Neutrophil (primary cell): ENCODE measurements around the gene MCRIP1.
A peak's percentile ranks its signal among the peaks of the same experiment; 100 is the strongest.

Source experiments
- H3K27ac ChIP-seq: fragments of 200-600 bp; sonication (generic); 2 replicates; pipeline ENCODE4 v1.5.1; 2016; ENCODE audit warnings: mild to moderate bottlenecking, moderate library complexity
- H3K27me3 ChIP-seq: fragments of 200-600 bp; sonication (generic); 2 replicates; pipeline ENCODE4 v1.6.0; 2016; ENCODE audit warnings: mild to moderate bottlenecking
- H3K36me3 ChIP-seq: fragments of 200-600 bp; sonication (generic); 2 replicates; pipeline ENCODE4 v1.5.1; 2017
- H3K4me1 ChIP-seq, 2 experiments: fragments of 200-600 bp in 1 of 2; sonication (generic) in 1 of 2; 1 replicate in 1 of 2; 2 replicates in 1 of 2; pipeline versions ENCODE4 v1.5.1 to v1.6.1; 2013 to 2016; ENCODE audit warnings: low read depth in 1 of 2, low read length in 1 of 2, mild to moderate bottlenecking in 1 of 2, moderate library complexity in 1 of 2; ENCODE audit not compliant: control insufficient read depth in 1 of 2, insufficient read depth in 1 of 2
- H3K4me3 ChIP-seq, 2 experiments: fragments of 200-600 bp in 1 of 2; sonication (generic) in 1 of 2; 1 replicate in 1 of 2; 2 replicates in 1 of 2; pipeline ENCODE4 v1.5.1; 2013 to 2016; ENCODE audit warnings: low read depth in 1 of 2, low read length in 1 of 2, mild to moderate bottlenecking in 1 of 2, moderate library complexity in 1 of 2
- H3K9me3 ChIP-seq: fragments of 200-600 bp; sonication (generic); 2 replicates; pipeline ENCODE4 v1.5.1; 2016
- TF ChIP-seq, protein P1 (sequence below): fragments of 200-600 bp; sonication (generic); IDR thresholded peaks from 2 replicates; pipeline ENCODE4 v1.5.1; 2016; ENCODE audit warnings: antibody characterized with exemption

MCRIP1 gene

DNA sequence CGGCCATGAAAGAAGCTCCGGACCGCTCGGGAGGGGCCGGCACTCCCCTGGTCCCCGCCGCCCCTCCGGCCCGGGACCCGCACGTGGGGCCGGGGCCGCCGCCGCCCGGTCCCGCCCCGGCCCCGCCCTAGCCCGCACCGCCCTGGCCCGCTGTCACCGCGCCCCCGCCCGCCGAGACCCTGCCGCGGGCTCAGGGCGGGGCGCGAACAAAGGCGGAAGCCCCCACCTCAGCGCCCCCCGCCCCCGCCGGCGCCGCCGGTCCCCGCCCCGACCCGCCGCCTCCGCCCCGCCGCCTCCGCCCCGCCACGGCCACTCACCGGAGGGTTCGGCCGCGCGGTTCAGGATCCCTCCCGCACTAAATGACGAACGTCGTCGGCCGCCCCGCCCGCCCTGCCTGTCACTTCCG lies 37.9 kb upstream of the MCRIP1 start, which contains the start of gene ARHGDIA:
TSS of gene ARHGDIA (minus strand) at position 357 of the 406 bp plus-strand sequence. CDS start 1,407 bp downstream, outside the sequence.
- Histone ChIP-seq H3K27me3 (no peaks in the 10 kb centered on the region), H3K4me3 (peak within 1 kb of the TSS; percentile 91 to 96), H3K4me1 (peaks cover 34 to 46% of the 10 kb centered on the region in 2 experiments), H3K36me3 (peaks cover 34% of the 10 kb centered on the region), H3K9me3 (no peaks in the 10 kb centered on the region), H3K27ac (peak within 1 kb of the TSS; percentile 96)
- TF ChIP-seq, protein P1, sequence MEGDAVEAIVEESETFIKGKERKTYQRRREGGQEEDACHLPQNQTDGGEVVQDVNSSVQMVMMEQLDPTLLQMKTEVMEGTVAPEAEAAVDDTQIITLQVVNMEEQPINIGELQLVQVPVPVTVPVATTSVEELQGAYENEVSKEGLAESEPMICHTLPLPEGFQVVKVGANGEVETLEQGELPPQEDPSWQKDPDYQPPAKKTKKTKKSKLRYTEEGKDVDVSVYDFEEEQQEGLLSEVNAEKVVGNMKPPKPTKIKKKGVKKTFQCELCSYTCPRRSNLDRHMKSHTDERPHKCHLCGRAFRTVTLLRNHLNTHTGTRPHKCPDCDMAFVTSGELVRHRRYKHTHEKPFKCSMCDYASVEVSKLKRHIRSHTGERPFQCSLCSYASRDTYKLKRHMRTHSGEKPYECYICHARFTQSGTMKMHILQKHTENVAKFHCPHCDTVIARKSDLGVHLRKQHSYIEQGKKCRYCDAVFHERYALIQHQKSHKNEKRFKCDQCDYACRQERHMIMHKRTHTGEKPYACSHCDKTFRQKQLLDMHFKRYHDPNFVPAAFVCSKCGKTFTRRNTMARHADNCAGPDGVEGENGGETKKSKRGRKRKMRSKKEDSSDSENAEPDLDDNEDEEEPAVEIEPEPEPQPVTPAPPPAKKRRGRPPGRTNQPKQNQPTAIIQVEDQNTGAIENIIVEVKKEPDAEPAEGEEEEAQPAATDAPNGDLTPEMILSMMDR = no peak

DNA sequence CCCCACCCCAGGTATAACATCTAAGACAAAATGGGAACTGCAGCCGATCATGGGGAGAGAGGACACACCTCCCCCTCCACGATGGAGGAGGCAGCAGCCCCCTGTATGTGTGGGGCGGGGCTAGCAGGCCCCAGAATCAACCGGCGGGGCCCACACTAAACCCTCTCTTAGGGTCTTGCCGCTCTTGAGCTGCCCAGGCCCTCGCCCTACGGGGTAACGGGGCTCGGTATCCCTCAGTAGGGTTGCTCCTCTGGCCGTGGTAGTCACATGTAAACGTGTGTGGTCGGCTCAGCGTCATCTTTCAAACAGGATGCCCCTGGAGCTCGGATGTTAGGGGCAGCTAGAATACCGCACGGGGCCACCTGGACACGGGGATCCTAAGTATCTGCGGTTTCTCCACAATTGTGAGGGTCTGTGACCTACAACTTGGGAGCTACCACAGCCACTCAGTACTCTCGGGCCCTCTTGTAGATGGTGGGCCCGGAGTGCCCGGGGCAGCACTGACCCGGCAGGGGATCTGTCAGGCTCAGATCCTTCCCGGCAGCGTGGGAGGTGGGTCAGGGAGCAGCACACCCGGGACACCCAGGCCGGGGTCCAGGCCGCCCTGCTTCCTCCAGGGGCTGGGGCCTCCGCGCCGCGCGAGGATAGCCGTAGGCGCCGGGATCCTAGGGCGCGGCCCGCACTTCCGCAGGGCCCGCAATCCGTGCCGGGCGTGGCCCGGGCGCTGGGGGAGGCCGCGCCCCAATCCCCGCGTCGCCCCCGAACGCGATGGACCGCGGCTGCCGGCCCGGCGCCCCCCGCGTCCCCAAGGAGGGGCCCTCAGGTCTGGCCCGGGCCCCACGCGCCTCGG lies 37.3 kb upstream of the MCRIP1 start:
- peaks cover 34% of the 10 kb centered on the region for H3K36me3 ChIP-seq
- peaks cover 34 to 51% of the 10 kb centered on the region in 2 experiments for H3K4me1 ChIP-seq
- H3K4me3 ChIP-seq = peak overlapping the region; percentile 81 to 91
- TF ChIP-seq, protein P1 = peak; percentile 13
- peak overlapping the region; percentile 96 for H3K27ac ChIP-seq
- H3K27me3 ChIP-seq = no peaks in the 10 kb centered on the region
- no peaks in the 10 kb centered on the region for H3K9me3 ChIP-seq

DNA sequence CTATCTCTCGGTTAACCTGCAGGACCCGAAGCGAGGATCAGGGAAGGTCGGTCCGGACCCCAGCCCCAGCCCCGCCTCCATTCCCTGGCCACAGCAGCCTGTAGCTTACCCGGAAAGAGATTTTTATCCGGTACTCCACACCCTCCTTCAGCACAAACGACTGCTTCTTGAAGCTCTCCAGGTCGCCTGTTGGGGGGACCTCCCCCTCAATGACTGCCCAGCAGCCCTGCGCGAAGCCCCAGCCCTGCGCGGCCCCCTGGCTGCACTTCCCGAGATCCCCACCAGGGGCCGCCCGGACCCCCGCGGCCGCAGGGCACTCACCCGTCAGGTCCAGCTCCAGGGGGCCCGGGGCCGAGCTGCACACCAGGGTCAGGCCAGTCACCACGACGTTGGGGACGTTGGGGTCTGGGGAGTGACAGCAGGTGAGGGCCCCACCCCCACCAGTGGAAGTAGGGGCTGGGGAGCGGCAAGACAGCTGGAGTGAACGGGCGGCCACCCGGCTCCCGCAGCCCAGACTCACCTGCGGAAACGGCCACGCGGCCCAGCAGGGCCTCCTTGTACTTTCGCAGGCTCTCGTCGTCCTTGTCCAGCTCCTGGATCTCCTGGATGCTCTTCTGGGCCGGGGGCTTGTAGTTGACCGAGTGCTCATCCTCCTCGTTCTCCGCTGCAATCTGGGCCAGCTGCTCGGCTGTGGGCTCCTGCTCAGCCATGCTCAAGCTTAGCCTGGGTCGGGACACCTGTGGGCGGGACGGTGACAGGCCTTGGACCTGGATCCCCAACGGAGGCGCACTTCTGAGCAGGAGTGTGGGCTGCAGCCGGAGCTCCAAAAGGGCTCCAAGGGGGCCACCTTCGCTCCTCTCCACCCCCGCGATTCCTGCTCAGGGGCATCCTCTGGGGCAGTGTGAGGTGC lies 36.4 kb upstream of the MCRIP1 start:
- TF ChIP-seq, protein P1 = peak; percentile 64
- Histone ChIP-seq H3K27me3 (no peaks in the 10 kb centered on the region), H3K36me3 (peaks cover 34% of the 10 kb centered on the region), H3K4me1 (peaks cover 34 to 56% of the 10 kb centered on the region in 2 experiments), H3K4me3 (peak overlapping the region; percentile 81 to 91), H3K9me3 (no peaks in the 10 kb centered on the region), H3K27ac (peak overlapping the region; percentile 96)

DNA sequence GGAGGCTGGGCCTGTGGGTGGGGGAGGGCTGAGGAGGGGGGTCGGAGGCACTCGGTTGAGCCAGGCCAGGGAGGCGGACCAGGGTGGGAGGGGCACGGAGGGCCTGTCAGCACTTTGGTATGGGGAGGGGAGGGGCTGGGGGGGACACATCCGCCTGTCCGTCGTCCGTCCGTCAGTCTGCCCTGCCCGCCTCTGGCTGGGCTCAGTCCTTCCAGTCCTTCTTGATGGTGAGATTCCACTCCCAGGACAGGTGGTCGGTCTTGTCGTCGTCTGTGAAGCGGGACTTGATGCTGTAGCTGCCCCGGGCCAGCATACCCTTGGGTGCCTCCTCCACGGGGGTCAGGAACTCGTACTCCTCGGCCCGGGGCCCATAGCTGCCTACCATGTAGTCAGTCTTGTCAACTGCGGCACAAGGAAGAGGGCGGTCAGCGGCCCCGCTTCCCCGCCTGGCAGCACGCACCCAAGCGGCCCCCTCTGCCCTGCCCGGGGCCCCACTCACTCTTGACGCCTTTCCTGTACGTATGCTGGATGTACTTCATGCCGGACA lies 35.7 kb upstream of the MCRIP1 start:
- no peaks in the 10 kb centered on the region for H3K9me3 ChIP-seq
- H3K4me3 ChIP-seq = no peak overlapping the region
- H3K4me1 ChIP-seq = peaks cover 42 to 63% of the 10 kb centered on the region in 2 experiments
- H3K27ac ChIP-seq = peak overlapping the region; percentile 96
- TF ChIP-seq, protein P1 = no peak
- no peaks in the 10 kb centered on the region for H3K27me3 ChIP-seq
- H3K36me3 ChIP-seq = peaks cover 34% of the 10 kb centered on the region

DNA sequence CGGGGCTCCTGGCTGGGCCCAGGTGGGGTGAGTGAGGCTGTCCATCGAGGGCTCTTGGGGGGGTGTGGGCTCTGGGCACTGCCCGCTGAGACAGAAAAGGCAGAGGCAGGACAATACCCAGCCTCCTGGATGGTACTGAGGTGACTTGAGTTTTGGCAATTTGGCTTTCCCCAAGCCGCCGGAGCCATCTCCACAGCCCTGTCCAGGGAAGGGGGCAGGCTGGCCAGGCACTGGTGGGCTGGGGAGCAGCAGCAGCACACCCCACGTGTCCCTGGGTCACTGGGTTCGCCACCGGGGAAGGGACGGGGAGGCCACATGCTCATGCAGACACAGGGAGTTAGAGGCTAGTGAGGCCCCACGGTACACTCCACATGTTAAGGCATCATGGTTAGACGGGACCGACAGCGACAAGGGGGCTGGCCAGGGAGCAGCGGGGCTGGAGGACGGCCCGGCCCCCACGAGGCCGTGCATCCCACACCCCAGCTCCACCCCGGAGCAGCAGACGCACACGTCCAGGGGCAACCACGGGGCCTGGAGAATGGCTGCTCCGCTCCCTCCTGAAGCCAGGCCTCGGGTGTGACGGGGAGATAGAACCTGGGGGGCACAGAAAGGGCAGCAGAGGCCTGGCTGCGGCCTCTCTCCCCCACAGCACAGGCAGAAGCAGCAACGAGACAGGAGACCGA lies 35.0 kb upstream of the MCRIP1 start:
- Histone ChIP-seq H3K36me3 (peaks cover 34% of the 10 kb centered on the region), H3K27ac (peak overlapping the region; percentile 96), H3K27me3 (no peaks in the 10 kb centered on the region), H3K4me1 (peaks cover 48 to 70% of the 10 kb centered on the region in 2 experiments), H3K4me3 (no peak overlapping the region), H3K9me3 (no peaks in the 10 kb centered on the region)
- TF ChIP-seq, protein P1 = no peak
